ENCODE results near the gene KAT6B. TPM values are rescaled to one million over a fixed set of nuclear protein-coding genes. Genes with fewer than 3 reads are reported as not detected.

The KAT6B gene
- total RNA-seq, 4 donors from 2014 or later, result 12.0 to 37.7 (median 21.6) TPM

DNA sequence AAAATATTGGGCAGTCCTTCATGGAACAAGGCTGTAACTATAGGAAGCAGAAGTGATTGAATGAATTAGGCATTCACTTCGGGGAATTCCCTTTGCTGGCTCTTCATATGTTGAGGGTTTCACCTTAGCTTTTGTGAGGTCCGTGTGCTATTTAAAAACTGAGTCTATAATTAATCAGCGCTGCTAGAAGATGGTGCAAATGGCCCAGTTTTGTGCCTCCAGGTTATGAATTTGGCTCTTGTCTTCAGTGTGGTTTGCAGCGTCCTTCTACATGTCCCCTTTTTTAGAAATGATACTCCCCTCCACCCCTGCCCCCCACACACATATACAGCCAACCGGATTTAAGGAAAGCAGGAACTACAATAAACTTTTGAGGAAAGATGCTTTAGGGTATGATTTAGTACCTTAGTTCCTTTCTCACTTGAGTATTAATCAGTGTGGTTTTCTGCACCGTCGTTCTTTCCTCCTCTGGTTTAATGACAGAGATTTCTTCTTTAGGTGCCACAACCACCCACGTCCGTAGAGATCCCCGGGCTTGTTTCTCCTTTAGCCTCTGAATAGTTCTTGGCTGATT lies 174.4 kb downstream of the KAT6B start:
- TF ChIP-seq, protein P1, sequence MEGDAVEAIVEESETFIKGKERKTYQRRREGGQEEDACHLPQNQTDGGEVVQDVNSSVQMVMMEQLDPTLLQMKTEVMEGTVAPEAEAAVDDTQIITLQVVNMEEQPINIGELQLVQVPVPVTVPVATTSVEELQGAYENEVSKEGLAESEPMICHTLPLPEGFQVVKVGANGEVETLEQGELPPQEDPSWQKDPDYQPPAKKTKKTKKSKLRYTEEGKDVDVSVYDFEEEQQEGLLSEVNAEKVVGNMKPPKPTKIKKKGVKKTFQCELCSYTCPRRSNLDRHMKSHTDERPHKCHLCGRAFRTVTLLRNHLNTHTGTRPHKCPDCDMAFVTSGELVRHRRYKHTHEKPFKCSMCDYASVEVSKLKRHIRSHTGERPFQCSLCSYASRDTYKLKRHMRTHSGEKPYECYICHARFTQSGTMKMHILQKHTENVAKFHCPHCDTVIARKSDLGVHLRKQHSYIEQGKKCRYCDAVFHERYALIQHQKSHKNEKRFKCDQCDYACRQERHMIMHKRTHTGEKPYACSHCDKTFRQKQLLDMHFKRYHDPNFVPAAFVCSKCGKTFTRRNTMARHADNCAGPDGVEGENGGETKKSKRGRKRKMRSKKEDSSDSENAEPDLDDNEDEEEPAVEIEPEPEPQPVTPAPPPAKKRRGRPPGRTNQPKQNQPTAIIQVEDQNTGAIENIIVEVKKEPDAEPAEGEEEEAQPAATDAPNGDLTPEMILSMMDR (IDR thresholded peaks at IDR 0.05 in 4 of 5, conservative IDR thresholded peaks at IDR 0.05 in 1 of 5), result no peak
- TF ChIP-seq POLR2A (IDR thresholded peaks at IDR 0.05), result no peak
- Histone ChIP-seq H3K27ac (peak overlapping the region in 1 of 4 donors; percentile 39), H3K36me3 (peaks cover 0 to 15% of the 10 kb centered on the region in 2 donors), H3K4me3 (no peak overlapping the region), H3K4me1 (peaks cover 14 to 15% of the 10 kb centered on the region in 2 donors), H3K27me3 (no peaks in the 10 kb centered on the region), H3K9me3 (no peaks in the 10 kb centered on the region)
- DNase-seq, result no peak
- intact Hi-C loops (cut with DNase I; ENCODE audit: low total_unique reads) (no loop called here), in situ Hi-C loops (cut with MboI; ENCODE audit: low sequenced_read_pairs in 4 of 4) (no loop called here)
- no peak for ATAC-seq

DNA sequence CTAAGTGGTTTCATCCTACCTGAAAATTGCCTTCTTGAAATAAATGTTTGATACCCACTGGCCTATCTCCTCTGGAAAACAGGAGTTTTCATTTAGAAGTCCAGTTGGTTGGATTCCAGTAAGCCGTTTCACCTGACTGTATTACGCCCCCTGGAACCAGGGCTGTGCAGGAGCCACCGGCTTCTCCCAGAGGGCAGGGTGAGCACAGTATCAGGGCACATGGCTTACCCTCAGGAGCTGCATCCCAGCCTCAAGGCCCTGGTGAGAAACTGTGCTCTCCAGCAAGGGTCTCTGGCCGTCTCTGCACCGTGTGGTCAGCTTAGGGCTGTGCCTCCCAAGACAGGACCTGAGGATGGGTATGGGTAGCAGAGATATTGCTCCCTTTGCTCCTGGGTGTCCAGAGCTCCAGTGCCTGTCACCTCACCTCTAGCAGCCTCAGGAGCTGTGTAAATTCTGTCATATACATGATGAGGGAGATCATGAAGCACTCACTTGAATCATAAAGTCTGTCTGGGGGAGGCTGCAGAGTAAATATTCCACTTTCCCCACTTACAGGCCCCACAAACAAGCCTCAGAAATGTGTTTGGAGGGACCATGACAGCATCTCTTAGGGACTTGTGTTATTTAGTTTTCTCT lies 175.4 kb downstream of the KAT6B start:
- ATAC-seq, result no peak
- in situ Hi-C loops (cut with MboI; ENCODE audit: low sequenced_read_pairs in 4 of 4), result no loop called here
- Histone ChIP-seq H3K27me3 (no peaks in the 10 kb centered on the region), H3K4me1 (peaks cover 14 to 15% of the 10 kb centered on the region in 2 donors), H3K4me3 (no peak overlapping the region), H3K27ac (no peak overlapping the region), H3K9me3 (no peaks in the 10 kb centered on the region), H3K36me3 (peaks cover 0 to 9% of the 10 kb centered on the region in 2 donors)
- intact Hi-C loops (cut with DNase I; ENCODE audit: low total_unique reads), result no loop called here
- no peak for DNase-seq
- TF ChIP-seq POLR2A (IDR thresholded peaks at IDR 0.05), result no peak
- TF ChIP-seq, protein P1 (IDR thresholded peaks at IDR 0.05 in 4 of 5, conservative IDR thresholded peaks at IDR 0.05 in 1 of 5), result no peak

DNA sequence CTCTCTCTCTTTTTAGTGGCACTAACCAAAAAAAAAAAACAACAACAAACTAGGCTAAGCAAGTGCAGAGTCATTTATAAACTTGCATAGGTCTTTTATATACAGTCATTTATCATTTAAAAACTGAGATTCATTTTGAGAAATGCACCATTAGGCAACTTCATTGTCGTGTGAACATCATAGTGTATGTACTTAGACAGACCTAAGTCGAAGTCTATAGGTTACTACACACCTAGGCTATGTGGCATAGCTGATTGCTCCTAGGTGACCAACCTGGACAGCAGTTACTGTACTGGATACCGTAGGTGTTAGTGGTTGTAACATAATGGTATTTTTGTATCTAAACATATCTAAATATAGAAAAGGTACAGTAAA lies 175.9 kb downstream of the KAT6B start:
- peaks cover 14 to 15% of the 10 kb centered on the region in 2 donors for H3K4me1 ChIP-seq
- ATAC-seq, result no peak
- TF ChIP-seq, protein P1 (IDR thresholded peaks at IDR 0.05 in 4 of 5, conservative IDR thresholded peaks at IDR 0.05 in 1 of 5), result no peak
- no peak for TF ChIP-seq POLR2A (IDR thresholded peaks at IDR 0.05)
- no peak overlapping the region for H3K27ac ChIP-seq
- in situ Hi-C loops (cut with MboI; ENCODE audit: low sequenced_read_pairs in 4 of 4) (no loop called here), intact Hi-C loops (cut with DNase I; ENCODE audit: low total_unique reads) (no loop called here)
- no peaks in the 10 kb centered on the region for H3K27me3 ChIP-seq
- peaks cover 0 to 4% of the 10 kb centered on the region in 2 donors for H3K36me3 ChIP-seq
- H3K9me3 ChIP-seq, result no peaks in the 10 kb centered on the region
- H3K4me3 ChIP-seq, result no peak overlapping the region
- DNase-seq, result no peak

DNA sequence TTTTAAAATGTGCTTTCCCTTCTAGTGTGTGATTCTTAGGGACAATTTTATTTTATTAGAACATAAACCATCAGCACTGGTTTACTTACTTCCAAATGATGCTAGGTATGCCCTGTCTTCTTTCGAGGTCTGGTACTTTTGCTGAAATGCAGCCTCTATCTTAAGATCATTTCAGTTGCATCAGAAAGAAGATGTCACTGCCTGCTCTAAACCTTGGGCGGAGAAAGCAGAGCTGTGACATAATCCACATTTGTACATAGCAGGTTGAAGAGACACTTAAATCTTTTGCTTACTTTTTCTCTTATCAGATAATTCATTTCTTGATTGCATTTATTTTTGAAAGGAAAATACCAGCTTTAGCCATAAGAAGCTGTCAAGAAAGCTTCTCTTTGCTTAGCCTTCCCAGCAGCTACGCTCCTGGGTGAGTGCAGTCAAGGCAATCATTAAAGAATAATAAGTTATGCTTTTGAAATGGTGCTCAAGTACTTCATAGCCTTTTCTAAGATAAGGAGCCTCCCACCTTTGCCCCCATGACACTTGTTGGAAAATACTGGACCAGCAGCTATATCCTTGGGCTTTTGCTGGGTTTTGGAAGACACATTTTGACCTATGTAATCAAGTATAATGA lies 176.7 kb downstream of the KAT6B start:
- in situ Hi-C loops (cut with MboI; ENCODE audit: low sequenced_read_pairs in 4 of 4), result no loop called here
- ATAC-seq, result no peak
- DNase-seq, result no peak
- no peaks in the 10 kb centered on the region for H3K9me3 ChIP-seq
- no peak overlapping the region for H3K27ac ChIP-seq
- intact Hi-C loops (cut with DNase I; ENCODE audit: low total_unique reads), result no loop called here
- H3K4me1 ChIP-seq, result peaks cover 14 to 15% of the 10 kb centered on the region in 2 donors
- H3K36me3 ChIP-seq, result peaks cover 0 to 4% of the 10 kb centered on the region in 2 donors
- H3K4me3 ChIP-seq, result no peak overlapping the region
- TF ChIP-seq POLR2A (IDR thresholded peaks at IDR 0.05), result no peak
- no peaks in the 10 kb centered on the region for H3K27me3 ChIP-seq

DNA sequence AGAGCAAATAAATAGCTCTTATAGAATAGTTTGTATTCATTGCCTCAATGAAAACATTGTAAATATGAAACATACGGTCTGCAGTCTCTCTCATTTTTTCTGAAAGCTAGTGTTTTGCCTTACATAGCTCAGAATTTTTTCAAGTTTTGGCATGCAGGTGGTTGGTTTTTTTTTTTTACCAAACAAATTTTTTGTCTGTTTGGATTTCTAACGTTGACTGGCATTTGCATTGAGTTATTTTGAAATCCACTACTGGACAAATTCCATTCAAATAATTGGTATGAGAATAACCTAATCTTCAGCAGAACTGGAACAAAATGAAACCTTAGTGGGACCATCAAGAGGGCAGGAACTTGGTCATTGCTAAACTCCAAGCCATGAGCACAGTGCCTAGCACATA lies 177.5 kb downstream of the KAT6B start:
- Histone ChIP-seq H3K36me3 (no peaks in the 10 kb centered on the region), H3K9me3 (no peaks in the 10 kb centered on the region), H3K4me3 (no peak overlapping the region), H3K4me1 (peaks cover 14 to 15% of the 10 kb centered on the region in 2 donors), H3K27ac (no peak overlapping the region), H3K27me3 (no peaks in the 10 kb centered on the region)
- intact Hi-C loops (cut with DNase I; ENCODE audit: low total_unique reads), result no loop called here
- no peak for DNase-seq
- in situ Hi-C loops (cut with MboI; ENCODE audit: low sequenced_read_pairs in 4 of 4), result no loop called here
- no peak for ATAC-seq
- TF ChIP-seq, protein P1 (IDR thresholded peaks at IDR 0.05 in 4 of 5, conservative IDR thresholded peaks at IDR 0.05 in 1 of 5), result no peak
- TF ChIP-seq POLR2A (IDR thresholded peaks at IDR 0.05), result no peak
